ENCODE results near the gene PRRC2A.

PRRC2A gene

GRCh38 chr6:31630177-31630934 lies 9.8 kb downstream of the PRRC2A start:
- no peaks in the 10 kb centered on the region for H3K9me3 ChIP-seq (ENCODE audit: control insufficient read depth in 1 of 2, low read length in 2 of 2)
- H3K4me3 ChIP-seq (ENCODE audit: low read depth in 1 of 2, low read length in 2 of 2): no peak overlapping the region
- H3K27ac ChIP-seq (ENCODE audit: low read length): no peak overlapping the region
- peaks cover 77 to 97% of the 10 kb centered on the region in 2 donors for H3K36me3 ChIP-seq (ENCODE audit: control insufficient read depth in 1 of 2, insufficient read depth in 2 of 2, low read length in 2 of 2)
- no peaks in the 10 kb centered on the region for H3K27me3 ChIP-seq (ENCODE audit: low read depth, low read length)
- H3K4me1 ChIP-seq (ENCODE audit: control insufficient read depth in 1 of 2, insufficient read depth in 2 of 2, low read length in 2 of 2): peaks cover 0 to 3% of the 10 kb centered on the region in 2 donors

GRCh38 chr6:31631209-31631608 lies 10.7 kb downstream of the PRRC2A start:
- Histone ChIP-seq H3K36me3 (ENCODE audit: control insufficient read depth in 1 of 2, insufficient read depth in 2 of 2, low read length in 2 of 2) (peaks cover 77 to 97% of the 10 kb centered on the region in 2 donors), H3K27ac (ENCODE audit: low read length) (no peak overlapping the region), H3K9me3 (ENCODE audit: control insufficient read depth in 1 of 2, low read length in 2 of 2) (no peaks in the 10 kb centered on the region), H3K27me3 (ENCODE audit: low read depth, low read length) (no peaks in the 10 kb centered on the region), H3K4me1 (ENCODE audit: control insufficient read depth in 1 of 2, insufficient read depth in 2 of 2, low read length in 2 of 2) (peaks cover 0 to 3% of the 10 kb centered on the region in 2 donors), H3K4me3 (ENCODE audit: low read depth in 1 of 2, low read length in 2 of 2) (no peak overlapping the region)

- Histone ChIP-seq H3K4me1 (ENCODE audit: control insufficient read depth in 1 of 2, insufficient read depth in 2 of 2, low read length in 2 of 2) (peaks cover 0 to 3% of the 10 kb centered on the region in 2 donors), H3K27ac (ENCODE audit: low read length) (no peak overlapping the region), H3K9me3 (ENCODE audit: control insufficient read depth in 1 of 2, low read length in 2 of 2) (no peaks in the 10 kb centered on the region), H3K27me3 (ENCODE audit: low read depth, low read length) (no peaks in the 10 kb centered on the region), H3K4me3 (ENCODE audit: low read depth in 1 of 2, low read length in 2 of 2) (no peak overlapping the region), H3K36me3 (ENCODE audit: control insufficient read depth in 1 of 2, insufficient read depth in 2 of 2, low read length in 2 of 2) (peaks cover 77 to 97% of the 10 kb centered on the region in 2 donors)
These were observed 11.3 kb downstream of the PRRC2A start for GRCh38 chr6:31631681-31632278.

- H3K27me3 ChIP-seq (ENCODE audit: low read depth, low read length): no peaks in the 10 kb centered on the region
- H3K4me3 ChIP-seq (ENCODE audit: low read depth in 1 of 2, low read length in 2 of 2): no peak overlapping the region
- H3K9me3 ChIP-seq (ENCODE audit: control insufficient read depth in 1 of 2, low read length in 2 of 2): no peaks in the 10 kb centered on the region
- no peak overlapping the region for H3K27ac ChIP-seq (ENCODE audit: low read length)
- peaks cover 0 to 3% of the 10 kb centered on the region in 2 donors for H3K4me1 ChIP-seq (ENCODE audit: control insufficient read depth in 1 of 2, insufficient read depth in 2 of 2, low read length in 2 of 2)
- peaks cover 76 to 97% of the 10 kb centered on the region in 2 donors for H3K36me3 ChIP-seq (ENCODE audit: control insufficient read depth in 1 of 2, insufficient read depth in 2 of 2, low read length in 2 of 2)
These were observed 11.9 kb downstream of the PRRC2A start for GRCh38 chr6:31632279-31632946.

GRCh38 chr6:31633447-31633846 lies 12.9 kb downstream of the PRRC2A start:
- Histone ChIP-seq H3K27me3 (ENCODE audit: low read depth, low read length) (no peaks in the 10 kb centered on the region), H3K4me1 (ENCODE audit: control insufficient read depth in 1 of 2, insufficient read depth in 2 of 2, low read length in 2 of 2) (peaks cover 0 to 3% of the 10 kb centered on the region in 2 donors), H3K27ac (ENCODE audit: low read length) (no peak overlapping the region), H3K36me3 (ENCODE audit: control insufficient read depth in 1 of 2, insufficient read depth in 2 of 2, low read length in 2 of 2) (peaks cover 69 to 96% of the 10 kb centered on the region in 2 donors), H3K4me3 (ENCODE audit: low read depth in 1 of 2, low read length in 2 of 2) (no peak overlapping the region), H3K9me3 (ENCODE audit: control insufficient read depth in 1 of 2, low read length in 2 of 2) (no peaks in the 10 kb centered on the region)

GRCh38 chr6:31634131-31634530 lies 13.6 kb downstream of the PRRC2A start:
- no peak overlapping the region for H3K27ac ChIP-seq (ENCODE audit: low read length)
- H3K9me3 ChIP-seq (ENCODE audit: control insufficient read depth in 1 of 2, low read length in 2 of 2): no peaks in the 10 kb centered on the region

GRCh38 chr6:31634969-31635575 lies 14.6 kb downstream of the PRRC2A start:
- H3K36me3 ChIP-seq (ENCODE audit: control insufficient read depth in 1 of 2, insufficient read depth in 2 of 2, low read length in 2 of 2): peaks cover 71 to 96% of the 10 kb centered on the region in 2 donors
- no peaks in the 10 kb centered on the region for H3K27me3 ChIP-seq (ENCODE audit: low read depth, low read length)
- no peak overlapping the region for H3K4me3 ChIP-seq (ENCODE audit: low read depth in 1 of 2, low read length in 2 of 2)
- no peaks in the 10 kb centered on the region for H3K9me3 ChIP-seq (ENCODE audit: control insufficient read depth in 1 of 2, low read length in 2 of 2)
- no peak overlapping the region for H3K27ac ChIP-seq (ENCODE audit: low read length)
- peaks cover 0 to 3% of the 10 kb centered on the region in 2 donors for H3K4me1 ChIP-seq (ENCODE audit: control insufficient read depth in 1 of 2, insufficient read depth in 2 of 2, low read length in 2 of 2)

More at GRCh38 chr6:31634131-31634530, 13.6 kb downstream of the PRRC2A start:
- Histone ChIP-seq H3K36me3 (ENCODE audit: control insufficient read depth in 1 of 2, insufficient read depth in 2 of 2, low read length in 2 of 2) (peaks cover 65 to 96% of the 10 kb centered on the region in 2 donors), H3K27me3 (ENCODE audit: low read depth, low read length) (no peaks in the 10 kb centered on the region), H3K4me3 (ENCODE audit: low read depth in 1 of 2, low read length in 2 of 2) (no peak overlapping the region), H3K4me1 (ENCODE audit: control insufficient read depth in 1 of 2, insufficient read depth in 2 of 2, low read length in 2 of 2) (peaks cover 0 to 3% of the 10 kb centered on the region in 2 donors)

GRCh38 chr6:31636698-31637596 lies 16.4 kb downstream of the PRRC2A start:
- no peak overlapping the region for H3K27ac ChIP-seq (ENCODE audit: low read length)
- no peaks in the 10 kb centered on the region for H3K27me3 ChIP-seq (ENCODE audit: low read depth, low read length)
- H3K9me3 ChIP-seq (ENCODE audit: control insufficient read depth in 1 of 2, low read length in 2 of 2): no peaks in the 10 kb centered on the region
- no peak overlapping the region for H3K4me3 ChIP-seq (ENCODE audit: low read depth in 1 of 2, low read length in 2 of 2)
- H3K36me3 ChIP-seq (ENCODE audit: control insufficient read depth in 1 of 2, insufficient read depth in 2 of 2, low read length in 2 of 2): peaks cover 75 to 96% of the 10 kb centered on the region in 2 donors
- peaks cover 0 to 3% of the 10 kb centered on the region in 2 donors for H3K4me1 ChIP-seq (ENCODE audit: control insufficient read depth in 1 of 2, insufficient read depth in 2 of 2, low read length in 2 of 2)

- Histone ChIP-seq H3K36me3 (ENCODE audit: control insufficient read depth in 1 of 2, insufficient read depth in 2 of 2, low read length in 2 of 2) (peaks cover 79 to 97% of the 10 kb centered on the region in 2 donors), H3K4me3 (ENCODE audit: low read depth in 1 of 2, low read length in 2 of 2) (no peak overlapping the region), H3K9me3 (ENCODE audit: control insufficient read depth in 1 of 2, low read length in 2 of 2) (no peaks in the 10 kb centered on the region), H3K27ac (ENCODE audit: low read length) (no peak overlapping the region), H3K4me1 (ENCODE audit: control insufficient read depth in 1 of 2, insufficient read depth in 2 of 2, low read length in 2 of 2) (no peaks in the 10 kb centered on the region), H3K27me3 (ENCODE audit: low read depth, low read length) (no peaks in the 10 kb centered on the region)
These were observed 18.5 kb downstream of the PRRC2A start for GRCh38 chr6:31639043-31639442.

GRCh38 chr6:31639449-31639861 lies 18.9 kb downstream of the PRRC2A start:
- no peaks in the 10 kb centered on the region for H3K9me3 ChIP-seq (ENCODE audit: control insufficient read depth in 1 of 2, low read length in 2 of 2)
- no peaks in the 10 kb centered on the region for H3K4me1 ChIP-seq (ENCODE audit: control insufficient read depth in 1 of 2, insufficient read depth in 2 of 2, low read length in 2 of 2)
- no peak overlapping the region for H3K27ac ChIP-seq (ENCODE audit: low read length)
- no peak overlapping the region for H3K4me3 ChIP-seq (ENCODE audit: low read depth in 1 of 2, low read length in 2 of 2)
- no peaks in the 10 kb centered on the region for H3K27me3 ChIP-seq (ENCODE audit: low read depth, low read length)
- H3K36me3 ChIP-seq (ENCODE audit: control insufficient read depth in 1 of 2, insufficient read depth in 2 of 2, low read length in 2 of 2): peaks cover 79 to 97% of the 10 kb centered on the region in 2 donors
